Breast epithelium (tissue), 3 donors: Measurements from ENCODE around the gene NMRK1.

ENCODE experiments used
- POLR2A ChIP-seq: fragments of 450-650 bp; IDR thresholded peaks from one replicate; pipeline ENCODE4 v1.6.1; 2016; ENCODE audit warnings: antibody characterized with exemption, mild to moderate bottlenecking, moderate library complexity
- POLR2AphosphoS5 ChIP-seq, 3 donors: sonication (generic); formaldehyde crosslinking; IDR thresholded peaks; one replicate each; pipeline ENCODE4 v1.6.1; 2017; ENCODE audit warnings: antibody characterized with exemption in 3 of 3
- TF ChIP-seq, protein P1 (sequence below), 3 donors: fragments of 450-650 bp; IDR thresholded peaks; one replicate each; pipeline ENCODE4 v1.5.1; 2016 to 2017; ENCODE audit warnings: antibody characterized with exemption in 3 of 3, mild to moderate bottlenecking in 3 of 3, moderate library complexity in 3 of 3

DNA sequence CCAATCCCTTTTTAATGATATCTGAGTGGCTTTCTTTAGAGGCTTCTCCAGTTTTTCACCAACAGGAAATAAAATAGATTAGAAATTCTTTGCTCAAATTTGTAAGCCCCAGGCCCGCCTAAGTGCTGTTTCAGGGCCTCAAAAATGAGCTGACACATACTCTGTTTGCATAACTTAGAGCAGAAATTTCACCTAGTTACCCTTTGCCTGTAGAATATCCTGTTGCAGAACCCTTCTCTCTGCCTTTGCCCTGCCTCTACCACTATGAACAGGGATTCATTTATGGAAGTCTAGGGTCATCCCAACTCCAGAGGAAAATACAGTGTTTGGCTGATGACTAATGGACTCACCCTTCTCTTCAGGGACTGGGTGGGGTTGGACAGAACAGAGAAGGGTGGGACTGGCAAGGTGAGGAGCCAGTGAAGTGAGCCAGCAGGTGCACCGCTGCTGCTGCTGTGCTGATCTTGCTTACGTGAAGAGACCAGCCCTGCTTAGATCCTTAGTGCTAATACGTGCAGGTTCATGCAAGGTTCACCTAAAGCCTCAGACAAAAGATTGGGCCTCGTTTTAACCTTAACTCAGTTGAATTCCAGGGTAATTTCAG lies 23.2 kb upstream of the NMRK1 start:
- TF ChIP-seq, protein P1, sequence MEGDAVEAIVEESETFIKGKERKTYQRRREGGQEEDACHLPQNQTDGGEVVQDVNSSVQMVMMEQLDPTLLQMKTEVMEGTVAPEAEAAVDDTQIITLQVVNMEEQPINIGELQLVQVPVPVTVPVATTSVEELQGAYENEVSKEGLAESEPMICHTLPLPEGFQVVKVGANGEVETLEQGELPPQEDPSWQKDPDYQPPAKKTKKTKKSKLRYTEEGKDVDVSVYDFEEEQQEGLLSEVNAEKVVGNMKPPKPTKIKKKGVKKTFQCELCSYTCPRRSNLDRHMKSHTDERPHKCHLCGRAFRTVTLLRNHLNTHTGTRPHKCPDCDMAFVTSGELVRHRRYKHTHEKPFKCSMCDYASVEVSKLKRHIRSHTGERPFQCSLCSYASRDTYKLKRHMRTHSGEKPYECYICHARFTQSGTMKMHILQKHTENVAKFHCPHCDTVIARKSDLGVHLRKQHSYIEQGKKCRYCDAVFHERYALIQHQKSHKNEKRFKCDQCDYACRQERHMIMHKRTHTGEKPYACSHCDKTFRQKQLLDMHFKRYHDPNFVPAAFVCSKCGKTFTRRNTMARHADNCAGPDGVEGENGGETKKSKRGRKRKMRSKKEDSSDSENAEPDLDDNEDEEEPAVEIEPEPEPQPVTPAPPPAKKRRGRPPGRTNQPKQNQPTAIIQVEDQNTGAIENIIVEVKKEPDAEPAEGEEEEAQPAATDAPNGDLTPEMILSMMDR (IDR thresholded peaks at IDR 0.05), result no peak
- TF ChIP-seq POLR2A (no peak), POLR2AphosphoS5 (IDR thresholded peaks at IDR 0.05) (no peak)
